DOHH2 (cell line): ENCODE data around the gene TPBGL.

Source experiments
- H3F3A ChIP-seq: fragments of 200-600 bp; sonication (generic), shearing (Covaris generic); 2 replicates; pipeline ENCODE4 v1.6.0; 2016; ENCODE audit warnings: antibody characterized with exemption, mild to moderate bottlenecking; ENCODE audit not compliant: control insufficient read depth, insufficient read depth
- H3K27ac ChIP-seq: fragments of 200-600 bp; sonication (generic); 2 replicates; pipeline ENCODE4 v1.5.1; 2014; ENCODE audit warnings: low read depth, mild to moderate bottlenecking, low read length, moderate library complexity
- H3K27me3 ChIP-seq: fragments of 200-600 bp; sonication (generic); 2 replicates; pipeline ENCODE4 v1.6.1; 2014; ENCODE audit warnings: mild to moderate bottlenecking, low read length, mixed read lengths; ENCODE audit not compliant: control insufficient read depth
- H3K36me3 ChIP-seq: fragments of 200-600 bp; sonication (generic); 2 replicates; pipeline ENCODE4 v1.6.1; 2014; ENCODE audit warnings: mild to moderate bottlenecking, low read length, moderate library complexity, mixed read lengths; ENCODE audit not compliant: control insufficient read depth
- H3K4me1 ChIP-seq: fragments of 200-600 bp; sonication (generic); 2 replicates; pipeline ENCODE4 v1.6.1; 2014; ENCODE audit warnings: mild to moderate bottlenecking, low read length, mixed read lengths; ENCODE audit not compliant: control insufficient read depth
- H3K4me2 ChIP-seq: fragments of 200-600 bp; sonication (generic); 2 replicates; pipeline ENCODE4 v1.6.0; 2014; ENCODE audit warnings: mild to moderate bottlenecking, low read length, moderate library complexity
- H3K4me3 ChIP-seq: fragments of 200-600 bp; sonication (generic); 2 replicates; pipeline ENCODE4 v1.5.1; 2014; ENCODE audit warnings: mild to moderate bottlenecking, low read length, mixed read lengths
- H3K79me2 ChIP-seq: fragments of 200-600 bp; sonication (generic); 2 replicates; pipeline ENCODE4 v1.6.1; 2014; ENCODE audit warnings: mild to moderate bottlenecking, low read length, mixed read lengths; ENCODE audit not compliant: control insufficient read depth
- H3K9me2 ChIP-seq: fragments of 200-600 bp; sonication (generic); replicated peaks from 2 replicates; pipeline ENCODE4 v1.6.1; 2014; ENCODE audit warnings: mild to moderate bottlenecking, low read length, mixed read lengths; ENCODE audit not compliant: control insufficient read depth
- H3K9me3 ChIP-seq: fragments of 200-600 bp; sonication (generic); 2 replicates; pipeline ENCODE4 v1.6.1; 2014; ENCODE audit warnings: antibody characterized with exemption, low read length, mixed read lengths; ENCODE audit not compliant: control insufficient read depth, insufficient read depth
- H4K20me1 ChIP-seq: fragments of 200-600 bp; sonication (generic); 2 replicates; pipeline ENCODE4 v1.6.0; 2014; ENCODE audit warnings: low read depth, mild to moderate bottlenecking, antibody characterized with exemption, low read length, moderate library complexity; ENCODE audit not compliant: control insufficient read depth, insufficient read depth
- EZH2phosphoT487 ChIP-seq: fragments of 200-600 bp; sonication (generic); IDR thresholded peaks from 2 replicates; pipeline ENCODE4 v1.6.1; 2017; ENCODE audit warnings: borderline replicate concordance, mild to moderate bottlenecking, antibody characterized with exemption, low read length, moderate library complexity, mixed read lengths
- TF ChIP-seq, protein P1 (sequence below): fragments of 200-600 bp; sonication (generic); IDR thresholded peaks from one replicate; pipeline ENCODE4 v1.5.1; 2014; ENCODE audit warnings: antibody characterized with exemption, mild to moderate bottlenecking, low read depth, low read length; ENCODE audit not compliant: poor library complexity, severe bottlenecking

TPBGL gene

DNA sequence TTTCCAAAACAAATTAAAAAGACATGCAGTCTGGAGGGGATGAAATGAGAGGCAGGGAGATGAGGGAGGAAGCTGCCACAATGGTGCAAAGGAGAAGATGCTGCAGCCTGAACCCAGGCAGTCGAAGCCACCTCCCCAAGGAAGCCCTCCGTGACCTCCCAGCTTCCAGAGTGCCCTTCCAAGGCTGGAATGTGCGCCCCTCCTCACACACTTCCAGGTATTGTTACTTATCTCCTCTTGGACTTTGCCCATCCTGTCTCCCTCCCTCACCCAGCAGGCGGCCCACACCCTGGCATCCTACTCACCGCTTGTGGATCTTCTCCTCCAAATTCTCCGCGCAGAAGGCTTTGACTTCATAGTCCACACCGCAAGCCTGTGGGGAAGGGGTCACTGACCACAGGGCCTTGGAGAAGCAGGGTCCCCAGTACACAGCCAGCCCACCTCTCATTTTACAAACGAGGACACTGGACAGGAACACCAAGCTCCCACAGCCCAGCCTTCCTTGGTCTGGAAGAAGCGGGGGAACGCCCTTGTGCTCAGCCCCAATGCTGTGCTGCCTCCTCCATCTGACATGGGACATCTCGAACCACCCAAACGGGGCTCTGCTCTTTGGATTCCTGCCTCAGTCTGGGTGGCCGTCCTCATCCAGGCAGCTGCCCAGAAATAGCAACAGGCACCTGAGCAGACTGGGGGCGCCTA, 40.3 kb downstream of the TPBGL start:
- Histone ChIP-seq H3K9me2 (no peaks in the 10 kb centered on the region), H3K27ac (no peak overlapping the region), H3K27me3 (no peaks in the 10 kb centered on the region), H3K79me2 (no peaks in the 10 kb centered on the region), H3K36me3 (no peaks in the 10 kb centered on the region), H3K4me1 (no peaks in the 10 kb centered on the region), H4K20me1 (no peaks in the 10 kb centered on the region), H3K4me3 (no peak overlapping the region), H3K4me2 (no peak overlapping the region), H3K9me3 (no peaks in the 10 kb centered on the region), H3F3A (no peaks in the 10 kb centered on the region)
- no peak for TF ChIP-seq EZH2phosphoT487
- TF ChIP-seq, protein P1, sequence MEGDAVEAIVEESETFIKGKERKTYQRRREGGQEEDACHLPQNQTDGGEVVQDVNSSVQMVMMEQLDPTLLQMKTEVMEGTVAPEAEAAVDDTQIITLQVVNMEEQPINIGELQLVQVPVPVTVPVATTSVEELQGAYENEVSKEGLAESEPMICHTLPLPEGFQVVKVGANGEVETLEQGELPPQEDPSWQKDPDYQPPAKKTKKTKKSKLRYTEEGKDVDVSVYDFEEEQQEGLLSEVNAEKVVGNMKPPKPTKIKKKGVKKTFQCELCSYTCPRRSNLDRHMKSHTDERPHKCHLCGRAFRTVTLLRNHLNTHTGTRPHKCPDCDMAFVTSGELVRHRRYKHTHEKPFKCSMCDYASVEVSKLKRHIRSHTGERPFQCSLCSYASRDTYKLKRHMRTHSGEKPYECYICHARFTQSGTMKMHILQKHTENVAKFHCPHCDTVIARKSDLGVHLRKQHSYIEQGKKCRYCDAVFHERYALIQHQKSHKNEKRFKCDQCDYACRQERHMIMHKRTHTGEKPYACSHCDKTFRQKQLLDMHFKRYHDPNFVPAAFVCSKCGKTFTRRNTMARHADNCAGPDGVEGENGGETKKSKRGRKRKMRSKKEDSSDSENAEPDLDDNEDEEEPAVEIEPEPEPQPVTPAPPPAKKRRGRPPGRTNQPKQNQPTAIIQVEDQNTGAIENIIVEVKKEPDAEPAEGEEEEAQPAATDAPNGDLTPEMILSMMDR = no peak

DNA sequence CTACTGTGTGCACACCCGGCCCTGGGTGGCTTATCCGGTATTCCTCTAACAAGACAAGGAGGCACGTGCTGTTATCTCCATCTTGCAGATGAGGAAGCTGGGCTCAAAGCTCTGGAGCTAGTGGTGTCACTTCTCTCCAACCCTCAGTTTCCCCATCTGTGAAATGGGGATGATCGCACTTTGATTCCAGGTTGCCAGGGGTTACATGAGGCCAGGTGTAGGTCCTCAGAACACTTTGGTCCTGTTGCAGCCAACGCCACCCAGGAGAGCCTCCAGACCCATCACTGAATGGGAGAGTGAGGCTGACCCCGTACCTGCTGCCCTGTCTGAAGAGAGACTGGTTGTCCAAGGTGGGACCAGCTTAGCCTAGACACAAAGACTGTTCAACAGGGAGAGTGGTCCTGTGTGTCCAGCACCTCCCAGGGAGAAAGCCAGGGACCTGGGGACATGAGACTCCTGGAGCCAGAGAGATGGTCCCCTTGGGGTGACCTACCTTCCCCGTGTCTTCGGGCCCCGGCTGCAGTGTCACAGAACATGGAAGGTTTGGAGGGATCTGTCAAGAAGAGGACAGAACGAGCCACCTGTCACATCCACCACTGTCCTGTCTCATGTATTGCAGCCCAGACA, 41.0 kb downstream of the TPBGL start:
- no peaks in the 10 kb centered on the region for H3K27me3 ChIP-seq
- H3K4me2 ChIP-seq = no peak overlapping the region
- no peaks in the 10 kb centered on the region for H3F3A ChIP-seq
- H3K79me2 ChIP-seq = no peaks in the 10 kb centered on the region
- no peak overlapping the region for H3K4me3 ChIP-seq
- TF ChIP-seq, protein P1 = no peak
- no peak for TF ChIP-seq EZH2phosphoT487
- H3K9me2 ChIP-seq = no peaks in the 10 kb centered on the region
- no peaks in the 10 kb centered on the region for H4K20me1 ChIP-seq
- no peaks in the 10 kb centered on the region for H3K36me3 ChIP-seq
- H3K9me3 ChIP-seq = no peaks in the 10 kb centered on the region
- no peaks in the 10 kb centered on the region for H3K4me1 ChIP-seq
- H3K27ac ChIP-seq = no peak overlapping the region

DNA sequence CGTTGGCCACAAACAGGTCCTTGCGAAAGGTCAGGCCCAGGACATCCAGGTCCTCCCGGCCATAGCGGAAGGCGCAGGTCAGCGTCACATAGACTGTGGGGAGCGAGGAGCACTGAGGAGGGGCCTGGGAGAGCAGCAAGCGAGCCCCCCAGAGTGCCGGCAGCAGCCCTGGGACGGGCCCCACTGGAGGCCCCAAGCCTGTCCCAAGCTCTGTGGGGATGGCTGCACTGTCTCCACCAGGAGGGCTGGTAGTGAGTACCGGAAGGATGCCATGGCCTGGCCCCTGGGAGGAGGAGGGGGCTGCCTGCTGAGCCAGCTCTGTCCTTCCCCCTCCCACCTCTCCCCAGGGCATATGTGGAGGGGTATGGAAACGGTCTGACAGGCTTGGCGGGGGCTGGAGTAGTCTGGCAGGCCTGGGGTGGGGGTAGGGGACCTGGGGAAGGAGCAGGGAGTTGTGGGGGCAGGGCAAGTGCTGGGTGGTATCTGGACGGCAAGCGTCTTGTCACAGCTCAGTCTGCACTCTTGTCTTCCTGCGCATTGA, 42.9 kb downstream of the TPBGL start:
- Histone ChIP-seq H3F3A (no peaks in the 10 kb centered on the region), H3K79me2 (no peaks in the 10 kb centered on the region), H3K4me3 (no peak overlapping the region), H3K36me3 (no peaks in the 10 kb centered on the region), H3K27ac (no peak overlapping the region), H3K4me2 (no peak overlapping the region), H3K27me3 (no peaks in the 10 kb centered on the region), H3K4me1 (no peaks in the 10 kb centered on the region), H3K9me2 (no peaks in the 10 kb centered on the region), H4K20me1 (no peaks in the 10 kb centered on the region), H3K9me3 (no peaks in the 10 kb centered on the region)
- no peak for TF ChIP-seq EZH2phosphoT487
- TF ChIP-seq, protein P1 = no peak
